ENCODE results near the gene FIGLA.
"Not testable (repeated sequence)": the region's sequence is repeated elsewhere in the genome, so short reads cannot be mapped to it uniquely, and the experiment has no call there.

FIGLA gene

DNA sequence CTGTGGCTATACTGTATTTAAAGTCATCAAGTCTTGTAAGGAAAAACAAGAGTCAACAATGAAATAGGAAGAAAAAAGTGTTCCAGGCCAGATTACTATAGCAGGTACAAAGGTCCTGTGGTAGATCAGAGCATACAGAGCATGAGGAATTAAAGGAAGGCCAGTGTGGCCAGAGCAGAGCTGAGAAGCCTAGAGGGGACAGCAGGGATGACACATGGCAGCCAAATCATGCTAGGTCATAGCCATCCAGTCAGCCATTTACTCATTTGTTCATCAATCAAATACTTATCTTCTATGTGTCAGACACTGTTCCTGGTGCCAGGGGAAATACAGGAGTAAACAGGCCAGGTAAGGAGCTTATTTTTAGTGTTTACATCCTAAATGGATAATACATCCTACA is 46.8 kb downstream of the FIGLA start:
- DNase-seq, result no peak

DNA sequence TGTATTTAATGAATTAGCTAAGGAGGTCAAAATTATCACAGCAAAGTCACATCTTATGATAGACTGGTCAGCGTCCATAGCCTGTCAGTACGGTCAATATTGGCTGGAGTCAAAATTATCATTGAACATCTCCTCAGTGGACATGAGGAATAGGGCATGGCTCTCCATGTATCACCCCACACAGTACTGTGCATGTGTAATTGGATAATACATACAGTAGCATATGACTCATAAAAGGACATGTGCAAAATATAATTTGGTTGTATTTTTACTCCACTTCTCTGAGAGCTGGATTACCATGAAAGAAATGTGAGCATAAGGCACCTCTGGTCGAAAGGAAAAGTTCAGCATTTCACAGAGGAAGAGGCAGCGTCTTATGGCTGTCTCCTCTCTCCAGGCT is 47.4 kb downstream of the FIGLA start:
- no peak for DNase-seq

DNA sequence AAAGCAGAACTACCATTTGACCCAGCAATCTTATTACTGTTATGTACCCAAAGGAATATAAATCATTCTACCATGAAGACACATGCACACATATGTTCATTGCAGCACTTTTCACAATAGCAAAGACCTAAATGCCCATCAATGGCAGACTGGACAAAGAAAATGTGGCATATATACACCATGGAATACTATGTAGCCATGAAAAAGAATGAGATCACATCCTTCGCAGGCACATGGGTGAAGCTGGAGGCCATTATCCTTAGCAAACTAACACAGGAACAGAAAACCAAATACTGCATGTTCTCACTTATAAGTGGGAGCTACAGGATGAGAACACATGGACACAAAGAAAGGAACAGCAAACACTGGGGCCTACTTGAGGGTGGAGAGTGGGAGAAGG is 51.0 kb downstream of the FIGLA start:
- DNase-seq, result not testable (repeated sequence)

DNA sequence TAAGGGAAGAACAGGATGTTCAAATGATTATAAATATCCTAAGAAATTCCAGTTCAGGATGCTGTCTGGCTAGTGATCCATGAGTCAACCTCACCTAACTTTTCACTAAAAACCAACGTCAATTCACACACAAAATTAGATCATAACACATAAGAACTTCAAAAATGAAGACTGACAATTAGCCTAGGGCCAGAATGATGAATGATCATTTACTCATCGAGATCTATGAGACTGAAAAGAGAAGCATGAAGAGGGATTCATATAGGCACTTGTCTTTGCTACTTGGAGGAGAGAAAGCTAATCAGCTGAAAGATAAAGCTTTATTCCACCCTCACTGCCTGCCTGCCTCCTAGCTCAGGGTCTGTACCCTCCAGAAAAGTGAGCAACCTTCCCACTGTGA is 52.3 kb downstream of the FIGLA start:
- no peak for DNase-seq

DNA sequence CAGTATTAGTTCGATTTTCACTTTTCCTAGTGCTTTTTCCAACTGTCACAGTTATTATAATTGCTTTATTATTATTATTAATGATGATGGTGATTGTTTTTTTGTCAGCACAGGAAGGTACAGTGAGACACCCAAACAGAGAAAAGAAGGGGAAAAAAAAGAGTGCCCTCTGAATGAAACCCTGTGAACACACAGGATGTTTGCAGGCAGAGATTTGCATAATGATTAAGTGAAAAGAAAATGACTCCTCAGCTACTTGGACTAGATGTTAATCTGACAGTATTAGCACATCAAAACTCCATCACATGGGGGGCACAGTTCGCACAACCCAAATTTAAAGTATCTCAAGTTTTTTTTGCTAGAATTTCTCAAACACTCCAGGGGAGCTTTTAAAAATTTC is 55.4 kb downstream of the FIGLA start:
- DNase-seq, result no peak

DNA sequence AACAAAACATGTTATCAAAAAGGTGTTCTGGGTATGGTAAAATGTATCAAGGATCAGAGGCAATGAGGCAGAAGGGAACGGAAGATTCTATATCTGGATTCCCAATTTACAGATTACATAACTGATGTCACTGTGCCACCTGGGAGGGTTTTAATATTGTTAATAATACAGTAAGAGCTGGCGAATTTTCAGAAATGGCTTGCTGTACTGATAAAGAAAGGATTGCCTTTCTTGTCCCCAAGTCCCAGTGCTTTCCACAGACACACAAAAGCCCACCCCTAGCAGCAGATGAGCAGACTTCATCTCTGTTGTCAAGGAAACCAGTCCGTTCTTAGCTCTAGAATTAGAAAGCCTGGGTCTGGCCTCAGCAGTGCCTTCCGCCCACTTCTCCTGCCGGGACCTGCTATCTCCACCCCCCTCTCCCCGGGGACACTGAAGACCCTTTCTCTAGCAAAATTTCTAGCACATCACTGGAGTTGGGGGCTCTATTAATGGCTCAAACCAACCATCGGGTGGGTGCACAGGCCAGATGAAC is 56.7 kb downstream of the FIGLA start:
- DNase-seq, result no peak

DNA sequence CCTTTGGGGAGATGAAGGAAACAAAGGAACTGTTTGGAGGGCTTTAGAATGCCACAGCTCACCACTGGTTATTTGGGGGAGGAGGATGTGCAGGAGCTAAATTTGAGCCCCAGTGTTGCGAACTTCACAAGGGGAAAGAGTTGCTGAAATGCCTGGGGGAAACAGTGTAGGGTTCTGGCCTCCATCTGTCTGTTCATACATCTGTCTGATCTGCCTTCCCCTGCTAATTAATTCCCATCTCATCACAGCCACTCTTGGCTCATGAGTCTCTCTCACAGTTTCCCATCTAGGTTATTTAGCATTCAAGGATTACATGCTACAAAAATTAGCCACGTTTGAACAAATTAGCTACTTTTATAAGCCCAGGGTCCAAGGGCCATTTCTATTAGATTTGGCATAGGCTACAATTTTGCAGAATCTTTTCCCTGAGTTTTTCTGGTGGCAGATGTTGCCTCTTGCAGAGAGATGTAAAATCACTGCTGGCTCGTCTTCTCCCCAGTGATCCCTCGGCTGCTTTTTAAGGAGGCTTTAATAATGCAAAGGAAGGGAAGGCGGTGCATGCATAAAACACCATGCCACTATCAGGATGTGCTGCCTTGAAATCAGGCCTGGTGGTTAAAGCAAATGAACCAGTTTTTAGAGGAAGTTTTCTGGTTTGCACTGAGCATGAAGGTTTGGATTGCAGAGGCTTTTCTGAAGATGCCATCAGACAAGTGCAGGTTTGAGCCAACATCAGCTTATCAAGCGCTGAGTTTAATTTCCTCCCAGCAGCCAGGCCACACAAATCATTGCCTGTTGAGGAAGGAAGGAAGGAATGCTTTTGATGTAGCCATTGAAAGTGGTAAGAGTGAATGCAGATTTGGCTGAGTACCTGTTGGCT is 57.4 kb downstream of the FIGLA start:
- no peak for DNase-seq

DNA sequence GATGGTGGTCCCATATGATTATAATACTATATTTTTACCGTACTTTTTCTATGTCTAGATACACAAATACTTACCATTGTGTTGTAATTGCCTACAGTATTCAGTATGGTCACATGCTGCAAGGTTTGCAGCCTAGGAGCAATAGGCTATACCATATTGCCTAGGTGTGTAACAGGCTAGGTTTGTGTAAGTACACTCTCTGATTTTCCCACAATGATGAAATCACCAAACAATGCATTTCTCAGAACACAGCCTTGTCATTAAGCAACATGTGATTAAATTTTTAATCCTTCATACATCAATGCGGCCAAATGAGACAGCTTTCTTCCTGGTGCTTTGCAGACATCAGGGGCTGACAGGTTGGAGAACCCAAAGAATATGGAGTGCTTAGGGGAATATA is 59.7 kb downstream of the FIGLA start:
- no peak for DNase-seq

DNA sequence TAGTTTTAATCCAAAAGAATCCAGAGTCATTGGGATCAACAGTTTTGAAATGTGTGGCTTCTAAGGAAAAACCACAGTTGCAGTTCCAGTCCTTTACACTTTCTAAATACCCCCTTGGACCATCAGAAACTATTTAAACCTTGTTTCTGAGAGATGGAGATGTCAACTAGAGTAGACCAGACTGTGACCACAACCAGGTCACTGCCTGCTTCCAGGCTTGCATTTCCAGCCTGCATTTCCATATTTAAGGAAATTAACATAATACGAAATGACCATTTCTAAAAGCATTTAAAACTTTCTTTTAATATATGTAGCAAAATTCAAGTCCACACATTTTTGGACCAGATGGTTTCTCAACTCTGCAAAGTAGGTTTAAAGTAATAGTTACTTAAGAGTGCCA is 60.8 kb downstream of the FIGLA start:
- no peak for DNase-seq

DNA sequence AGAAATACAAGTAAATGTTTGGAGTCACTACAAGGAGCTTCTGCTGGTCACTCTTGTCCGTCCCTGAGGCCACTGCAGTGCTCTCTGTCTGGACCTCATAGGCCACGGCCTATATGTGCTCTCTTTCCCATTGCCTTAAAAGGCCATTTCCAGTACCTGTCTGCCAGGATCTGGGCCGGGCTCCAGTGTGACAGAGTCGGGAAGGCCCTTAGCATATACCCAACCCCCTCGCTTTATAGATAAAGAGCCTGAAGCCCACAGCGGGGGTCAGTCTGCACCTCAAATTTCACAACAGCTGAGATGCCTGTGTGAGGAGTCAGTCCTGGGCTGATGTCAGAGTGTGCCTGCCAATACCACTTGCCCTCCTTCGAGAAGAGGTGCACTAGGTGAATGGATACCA is 62.3 kb downstream of the FIGLA start:
- no peak for DNase-seq

All from suppressor macrophage treated with lipopolysaccharide for 1 hour (primary cell).